ENCODE results near the gene CHI3L2. TPM values are rescaled to one million over a fixed set of nuclear protein-coding genes. Genes with fewer than 3 reads are reported as not detected.

Gene CHI3L2
- total RNA-seq, 1 donor from 2014 or later: 5.6 TPM

DNA sequence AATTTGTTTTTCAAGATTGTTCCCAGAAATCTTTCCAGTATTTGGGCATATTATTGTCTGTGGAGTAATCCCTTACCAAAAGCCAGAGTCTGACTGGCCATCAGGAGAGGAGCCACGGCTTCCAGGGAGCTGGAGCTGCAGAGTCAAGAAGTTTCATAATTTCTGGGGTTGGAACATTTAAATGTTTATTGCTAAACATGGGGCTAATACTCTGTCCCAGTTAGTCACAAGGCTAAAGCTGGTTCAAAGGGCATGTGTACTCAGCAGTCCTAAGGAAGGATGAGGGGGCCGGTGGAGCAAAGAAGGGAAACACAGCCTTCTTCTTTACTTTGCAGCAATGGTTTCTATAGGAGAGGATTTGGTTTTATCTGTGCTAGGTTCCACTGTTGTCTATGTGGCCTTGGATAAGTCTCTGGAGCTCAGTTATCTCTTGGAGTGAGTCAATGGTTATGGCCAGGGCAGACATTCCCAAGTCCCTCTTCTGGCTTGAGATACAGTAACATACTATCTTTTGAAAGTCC lies 36.5 kb upstream of the CHI3L2 start:
- H3K27ac ChIP-seq: peak overlapping the region; percentile 79
- DNase-seq (ENCODE audit: extremely low spot score in 2 of 2): no peak
- peaks cover 55% of the 10 kb centered on the region for H3K4me1 ChIP-seq
- H3K36me3 ChIP-seq: peaks cover 0 to 25% of the 10 kb centered on the region in 2 donors
- no peak overlapping the region for H3K4me3 ChIP-seq
- intact Hi-C loops (cut with DNase I): no loop called here
- TF ChIP-seq POLR2A (IDR thresholded peaks at IDR 0.05) (no peak), POLR2AphosphoS5 (IDR thresholded peaks at IDR 0.05; ENCODE audit: insufficient read depth in 1 of 2, low read depth in 1 of 2) (peak in 1 of 2 donors; percentile 42), CTCF (IDR thresholded peaks at IDR 0.05) (no peak)
- H3K27me3 ChIP-seq: no peaks in the 10 kb centered on the region
- H3K9me3 ChIP-seq: no peaks in the 10 kb centered on the region

- intact Hi-C loops (cut with DNase I): no loop called here
- no peak for DNase-seq (ENCODE audit: extremely low spot score in 2 of 2)
- Histone ChIP-seq H3K4me1 (peaks cover 59% of the 10 kb centered on the region), H3K27me3 (no peaks in the 10 kb centered on the region), H3K27ac (peak overlapping the region; percentile 79), H3K36me3 (peaks cover 0 to 27% of the 10 kb centered on the region in 2 donors), H3K9me3 (no peaks in the 10 kb centered on the region), H3K4me3 (no peak overlapping the region)
- TF ChIP-seq POLR2AphosphoS5 (IDR thresholded peaks at IDR 0.05; ENCODE audit: insufficient read depth in 1 of 2, low read depth in 1 of 2): no peak
These were observed 36.0 kb upstream of the CHI3L2 start for GRCh38 chr1:111191496-111191895.

GRCh38 chr1:111192074-111192473 lies 35.4 kb upstream of the CHI3L2 start:
- peaks cover 59% of the 10 kb centered on the region for H3K4me1 ChIP-seq
- no peaks in the 10 kb centered on the region for H3K27me3 ChIP-seq
- peaks cover 0 to 22% of the 10 kb centered on the region in 2 donors for H3K36me3 ChIP-seq
- H3K27ac ChIP-seq: peak overlapping the region; percentile 79
- intact Hi-C loops (cut with DNase I): no loop called here
- H3K9me3 ChIP-seq: no peaks in the 10 kb centered on the region
- no peak overlapping the region for H3K4me3 ChIP-seq
- no peak for DNase-seq (ENCODE audit: extremely low spot score in 2 of 2)
- TF ChIP-seq POLR2AphosphoS5 (IDR thresholded peaks at IDR 0.05; ENCODE audit: insufficient read depth in 1 of 2, low read depth in 1 of 2) (no peak), CTCF (IDR thresholded peaks at IDR 0.05) (no peak)

DNA sequence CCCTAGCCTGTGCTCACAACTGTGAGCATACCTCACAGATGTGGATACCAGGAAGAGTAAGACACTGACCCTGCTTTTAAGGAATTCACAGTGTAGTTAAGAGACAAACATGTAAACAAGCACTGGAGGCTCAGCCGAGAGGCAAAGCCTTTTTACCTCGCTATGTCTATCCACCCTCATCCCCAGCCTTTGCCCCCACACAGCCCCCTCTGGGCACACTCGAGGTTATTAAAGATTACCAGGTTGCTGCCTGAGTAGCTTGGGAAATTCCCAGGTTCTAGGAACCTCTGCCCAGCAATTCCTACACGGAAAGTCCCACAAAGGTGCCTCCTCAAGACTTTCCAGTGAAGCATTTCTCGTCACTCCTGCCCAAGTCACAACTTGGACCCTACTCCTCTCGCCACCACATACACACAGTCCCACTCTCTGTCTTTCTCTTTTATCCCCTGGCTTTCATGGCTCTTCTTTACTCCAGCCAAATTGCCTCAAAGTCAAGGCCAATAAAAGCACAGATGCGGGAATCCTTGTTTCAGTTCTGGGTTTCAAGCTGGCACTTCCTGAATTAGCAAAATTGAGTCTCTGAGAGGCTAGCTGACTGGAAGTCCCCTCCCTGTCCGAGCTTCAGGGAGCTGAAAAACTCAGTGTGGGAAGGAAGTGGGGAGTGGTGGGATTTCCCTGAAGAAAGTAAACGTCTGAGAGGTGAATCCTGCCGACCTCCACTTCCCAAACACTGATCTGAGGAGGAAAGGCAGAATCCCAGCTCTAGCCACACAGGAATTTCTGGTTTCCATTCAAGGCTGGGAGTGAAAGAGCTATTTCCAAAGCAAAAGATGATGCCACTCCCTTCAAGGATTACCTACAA lies 34.6 kb upstream of the CHI3L2 start:
- H3K36me3 ChIP-seq: peaks cover 0 to 14% of the 10 kb centered on the region in 2 donors
- peaks cover 59% of the 10 kb centered on the region for H3K4me1 ChIP-seq
- H3K4me3 ChIP-seq: no peak overlapping the region
- no peaks in the 10 kb centered on the region for H3K9me3 ChIP-seq
- intact Hi-C loops (cut with DNase I): no loop called here
- DNase-seq (ENCODE audit: extremely low spot score in 2 of 2): no peak
- H3K27ac ChIP-seq: peak overlapping the region; percentile 79
- no peak for TF ChIP-seq POLR2A (IDR thresholded peaks at IDR 0.05)
- no peak for TF ChIP-seq POLR2AphosphoS5 (IDR thresholded peaks at IDR 0.05; ENCODE audit: insufficient read depth in 1 of 2, low read depth in 1 of 2)
- TF ChIP-seq CTCF (IDR thresholded peaks at IDR 0.05): no peak
- H3K27me3 ChIP-seq: no peaks in the 10 kb centered on the region

- peak overlapping the region; percentile 79 for H3K27ac ChIP-seq
- no peak for TF ChIP-seq POLR2A (IDR thresholded peaks at IDR 0.05)
- no peak for TF ChIP-seq POLR2AphosphoS5 (IDR thresholded peaks at IDR 0.05; ENCODE audit: insufficient read depth in 1 of 2, low read depth in 1 of 2)
- no peak for TF ChIP-seq CTCF (IDR thresholded peaks at IDR 0.05)
- peaks cover 0 to 5% of the 10 kb centered on the region in 2 donors for H3K36me3 ChIP-seq
- peaks cover 59% of the 10 kb centered on the region for H3K4me1 ChIP-seq
- intact Hi-C loops (cut with DNase I): no loop called here
- no peak overlapping the region for H3K4me3 ChIP-seq
- no peak for DNase-seq (ENCODE audit: extremely low spot score in 2 of 2)
- H3K27me3 ChIP-seq: no peaks in the 10 kb centered on the region
- H3K9me3 ChIP-seq: no peaks in the 10 kb centered on the region
These were observed 33.6 kb upstream of the CHI3L2 start for GRCh38 chr1:111193712-111194480.
